ENCODE results near the gene PHF21B.

PHF21B gene

GRCh38 chr22:44947846-44948245 lies 62.0 kb downstream of the PHF21B start:
- TF ChIP-seq, protein P1, sequence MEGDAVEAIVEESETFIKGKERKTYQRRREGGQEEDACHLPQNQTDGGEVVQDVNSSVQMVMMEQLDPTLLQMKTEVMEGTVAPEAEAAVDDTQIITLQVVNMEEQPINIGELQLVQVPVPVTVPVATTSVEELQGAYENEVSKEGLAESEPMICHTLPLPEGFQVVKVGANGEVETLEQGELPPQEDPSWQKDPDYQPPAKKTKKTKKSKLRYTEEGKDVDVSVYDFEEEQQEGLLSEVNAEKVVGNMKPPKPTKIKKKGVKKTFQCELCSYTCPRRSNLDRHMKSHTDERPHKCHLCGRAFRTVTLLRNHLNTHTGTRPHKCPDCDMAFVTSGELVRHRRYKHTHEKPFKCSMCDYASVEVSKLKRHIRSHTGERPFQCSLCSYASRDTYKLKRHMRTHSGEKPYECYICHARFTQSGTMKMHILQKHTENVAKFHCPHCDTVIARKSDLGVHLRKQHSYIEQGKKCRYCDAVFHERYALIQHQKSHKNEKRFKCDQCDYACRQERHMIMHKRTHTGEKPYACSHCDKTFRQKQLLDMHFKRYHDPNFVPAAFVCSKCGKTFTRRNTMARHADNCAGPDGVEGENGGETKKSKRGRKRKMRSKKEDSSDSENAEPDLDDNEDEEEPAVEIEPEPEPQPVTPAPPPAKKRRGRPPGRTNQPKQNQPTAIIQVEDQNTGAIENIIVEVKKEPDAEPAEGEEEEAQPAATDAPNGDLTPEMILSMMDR (IDR thresholded peaks at IDR 0.05; ENCODE audit: low read depth, low read length): no peak
- no peak overlapping the region for H3K4me3 ChIP-seq (replicated peaks in 1 of 2; ENCODE audit: low read depth in 2 of 2, low read length in 2 of 2)
- DNase-seq (ENCODE audit: low read depth in 2 of 2): no peak

DNA sequence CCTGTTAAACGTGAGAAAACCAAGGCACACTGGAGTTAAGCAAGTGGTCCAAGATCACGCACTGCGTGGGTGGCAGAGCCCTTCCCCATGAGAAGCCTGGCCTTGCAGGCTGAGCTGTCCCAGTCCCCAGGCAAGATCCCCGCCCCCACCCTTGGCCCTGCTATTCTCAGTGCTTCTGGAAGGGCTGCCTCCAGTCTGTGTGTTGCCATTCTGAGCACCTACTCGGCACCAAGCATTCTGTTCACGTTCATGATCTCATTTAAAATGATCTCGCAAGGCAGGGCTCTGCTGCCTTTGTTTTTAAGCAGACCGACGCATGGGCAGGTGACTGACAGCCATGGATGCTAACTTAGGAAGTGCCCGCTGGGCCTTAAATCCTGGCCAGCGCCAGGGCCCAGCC lies 62.8 kb downstream of the PHF21B start:
- DNase-seq (ENCODE audit: low read depth in 2 of 2): no peak
- TF ChIP-seq, protein P1 (IDR thresholded peaks at IDR 0.05; ENCODE audit: low read depth, low read length): no peak
- H3K4me3 ChIP-seq (replicated peaks in 1 of 2; ENCODE audit: low read depth in 2 of 2, low read length in 2 of 2): no peak overlapping the region

DNA sequence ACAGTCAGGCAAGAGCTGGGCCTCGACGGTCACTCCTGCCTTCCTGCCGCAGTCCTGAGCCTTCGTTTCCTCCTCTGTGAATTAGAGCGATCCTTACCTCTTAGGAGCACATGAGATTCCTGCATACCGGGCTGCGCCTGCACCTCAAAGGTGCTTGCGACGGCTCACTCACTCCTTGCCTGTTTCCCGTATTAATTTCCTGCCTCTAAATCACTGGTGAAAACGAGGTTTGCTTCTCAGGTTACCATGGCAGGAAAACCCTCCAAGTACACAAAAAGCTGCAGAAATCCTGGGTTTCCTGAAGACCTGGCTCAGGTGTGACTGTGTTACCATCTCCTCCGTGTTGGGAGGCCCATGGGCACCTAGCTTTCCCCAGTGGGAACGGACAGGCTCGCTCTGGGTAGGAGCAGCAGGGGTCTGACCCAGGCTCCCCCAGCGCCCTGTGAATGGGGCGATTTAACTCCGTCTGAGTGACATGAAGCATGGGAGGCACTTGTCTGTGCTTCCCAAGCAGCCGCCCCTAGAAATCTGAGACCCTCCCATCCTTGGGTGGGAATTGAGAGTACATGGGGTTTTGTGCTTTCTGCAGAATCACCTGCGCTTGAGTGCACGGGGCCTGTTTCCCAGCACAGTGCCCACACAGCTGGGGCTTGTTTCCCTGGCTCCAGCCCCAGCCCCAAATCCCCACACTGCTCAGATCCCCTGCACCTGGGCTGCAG lies 64.8 kb downstream of the PHF21B start:
- TF ChIP-seq, protein P1 (IDR thresholded peaks at IDR 0.05; ENCODE audit: low read depth, low read length): no peak
- no peak overlapping the region for H3K4me3 ChIP-seq (replicated peaks in 1 of 2; ENCODE audit: low read depth in 2 of 2, low read length in 2 of 2)
- no peak for DNase-seq (ENCODE audit: low read depth in 2 of 2)

DNA sequence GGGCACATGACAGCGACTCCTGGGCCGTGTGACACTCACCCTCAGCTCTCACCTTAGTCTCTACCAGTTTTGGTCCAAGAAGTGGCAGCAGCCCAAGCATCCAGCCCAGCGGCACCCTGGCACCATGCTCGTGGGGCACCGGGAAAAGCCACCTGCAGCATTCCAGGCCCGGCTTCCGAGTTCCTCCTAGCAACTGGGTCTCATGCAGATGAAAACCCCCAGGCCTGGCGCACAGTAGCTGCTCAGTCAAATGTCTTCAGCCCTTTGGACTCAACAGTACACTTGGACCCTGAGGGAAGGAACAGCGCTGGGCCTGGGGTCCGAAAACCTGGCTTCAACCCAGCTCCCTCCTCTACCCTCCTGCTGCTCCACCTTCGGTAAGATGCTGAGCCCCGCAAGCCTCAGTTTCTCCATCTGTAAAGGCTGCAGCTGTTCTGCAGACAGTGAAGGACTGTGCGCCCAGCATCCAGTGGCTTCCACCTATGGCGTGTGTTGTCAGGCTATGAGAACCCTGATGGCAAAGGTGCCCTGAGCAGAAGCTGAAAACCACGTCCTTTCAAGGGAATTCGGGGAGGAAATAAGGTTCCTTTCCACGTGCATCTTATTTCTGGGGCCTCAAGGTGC lies 66.0 kb downstream of the PHF21B start:
- TF ChIP-seq, protein P1 (IDR thresholded peaks at IDR 0.05; ENCODE audit: low read depth, low read length): no peak
- no peak overlapping the region for H3K4me3 ChIP-seq (replicated peaks in 1 of 2; ENCODE audit: low read depth in 2 of 2, low read length in 2 of 2)
- no peak for DNase-seq (ENCODE audit: low read depth in 2 of 2)

DNA sequence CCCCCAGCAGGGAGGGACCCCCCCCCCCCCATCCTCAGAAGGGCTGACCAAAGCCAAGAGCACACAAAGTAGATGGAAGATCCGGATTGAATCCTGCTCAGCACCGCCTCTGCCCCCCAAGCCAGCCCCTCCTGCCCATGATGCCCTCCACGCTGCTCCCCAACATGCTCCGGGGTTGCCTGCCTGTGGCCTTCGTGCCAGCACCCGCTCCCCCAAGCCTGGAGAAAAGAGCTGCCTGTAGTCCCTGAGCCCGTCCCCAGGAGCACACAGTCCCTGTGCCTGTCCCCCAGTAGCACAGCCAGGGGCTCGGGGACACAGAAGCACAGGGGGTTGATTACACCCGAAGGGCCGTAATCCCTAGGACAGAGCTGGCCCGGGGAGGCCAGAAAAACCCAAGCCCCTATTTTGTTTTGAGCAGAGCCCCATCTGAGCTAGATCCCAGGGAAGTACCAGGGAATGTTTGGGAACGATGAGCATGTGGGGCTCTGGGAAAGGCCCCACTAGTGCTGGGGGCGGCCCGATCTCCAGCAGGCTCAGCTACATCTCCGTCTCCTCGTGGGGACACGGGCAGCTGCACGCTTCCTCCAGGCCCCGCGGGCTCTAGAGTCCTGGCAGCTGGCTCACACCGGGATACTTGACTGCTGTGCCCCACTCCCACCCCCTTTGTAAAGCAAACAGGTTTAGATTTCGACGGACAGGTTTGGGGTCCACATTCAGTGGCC lies 66.7 kb downstream of the PHF21B start:
- no peak for DNase-seq (ENCODE audit: low read depth in 2 of 2)
- H3K4me3 ChIP-seq (replicated peaks in 1 of 2; ENCODE audit: low read depth in 2 of 2, low read length in 2 of 2): no peak overlapping the region
- TF ChIP-seq, protein P1 (IDR thresholded peaks at IDR 0.05; ENCODE audit: low read depth, low read length): no peak

DNA sequence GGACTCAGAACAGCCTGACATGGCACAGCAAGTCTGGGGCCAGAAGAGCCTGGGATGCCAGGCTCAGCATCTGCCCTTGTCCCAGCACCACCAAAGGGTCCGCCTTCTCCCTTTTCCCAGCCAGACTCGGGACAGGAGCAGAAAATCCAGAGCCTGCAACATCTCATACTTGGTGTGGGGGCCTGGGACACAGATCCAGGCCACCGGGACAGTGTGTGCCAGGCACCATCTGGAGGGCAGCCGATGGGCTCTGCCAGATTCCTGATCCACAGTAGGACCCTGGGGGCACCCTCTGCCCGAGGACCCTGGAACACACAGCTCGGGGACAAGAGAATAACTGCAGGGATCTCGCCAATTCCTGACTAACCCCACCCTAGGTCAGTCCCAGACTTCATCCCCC lies 67.7 kb downstream of the PHF21B start:
- H3K4me3 ChIP-seq (replicated peaks in 1 of 2; ENCODE audit: low read depth in 2 of 2, low read length in 2 of 2): no peak overlapping the region
- TF ChIP-seq, protein P1 (IDR thresholded peaks at IDR 0.05; ENCODE audit: low read depth, low read length): no peak
- no peak for DNase-seq (ENCODE audit: low read depth in 2 of 2)
